Measurements from ENCODE around the gene HSPH1.
"Not testable (repeated sequence)": the region's sequence is repeated elsewhere in the genome, so short reads cannot be mapped to it uniquely, and the experiment has no call there.

Gene HSPH1

DNA sequence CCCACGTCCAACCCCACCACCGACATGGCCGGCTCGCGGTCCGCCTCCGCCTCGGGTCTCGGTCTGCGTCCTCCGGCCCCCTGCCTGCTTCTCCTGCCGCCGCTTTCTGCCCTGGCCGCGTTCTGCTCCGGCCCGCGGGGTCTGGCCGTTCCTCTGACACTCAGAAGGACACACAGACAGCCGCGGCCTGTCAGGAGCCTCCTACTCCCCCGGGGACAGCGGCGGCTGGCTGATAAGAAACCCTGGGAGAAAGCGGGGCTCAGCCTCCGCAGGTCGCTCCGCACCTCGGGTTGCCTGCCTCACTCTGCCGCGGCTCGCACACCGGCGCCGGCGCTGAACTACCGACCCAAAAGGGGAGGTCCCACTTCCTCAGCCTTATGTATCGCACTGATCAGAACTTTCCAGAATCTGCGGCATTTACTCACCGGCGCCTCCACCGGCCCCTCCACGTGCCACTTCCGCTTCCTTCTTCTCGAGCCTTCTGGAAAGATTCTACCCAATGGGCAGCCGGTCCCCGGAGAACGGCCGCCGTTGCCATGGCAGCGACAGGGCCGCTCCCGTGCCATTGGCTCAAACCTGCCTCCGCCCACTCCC lies at the start of gene HSPH1:
Gene HSPH1, minus strand, starts transcription at position 348 of the 594 bp plus-strand sequence. Its CDS starts 322 bp downstream, at position 26.
- DNase-seq = peak; percentile 99

DNA sequence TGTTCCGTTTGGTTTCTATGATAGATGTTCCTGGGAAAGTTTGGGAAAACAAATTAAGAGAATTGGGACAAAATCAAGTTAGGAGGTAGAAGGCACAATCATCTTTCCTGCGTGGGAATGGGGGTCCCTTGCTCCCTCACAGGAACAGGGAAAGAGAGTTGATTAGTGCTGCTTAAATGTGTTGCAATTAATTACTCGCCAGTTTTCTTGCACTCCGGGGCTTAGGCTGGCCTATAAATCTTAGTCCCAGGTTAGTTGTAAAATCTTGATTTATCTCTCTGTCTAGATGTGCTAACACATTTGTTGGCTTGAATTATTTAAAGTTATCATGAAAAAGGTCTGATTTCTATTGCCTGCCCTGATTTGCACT lies 48.1 kb upstream of the HSPH1 start:
- DNase-seq = no peak

DNA sequence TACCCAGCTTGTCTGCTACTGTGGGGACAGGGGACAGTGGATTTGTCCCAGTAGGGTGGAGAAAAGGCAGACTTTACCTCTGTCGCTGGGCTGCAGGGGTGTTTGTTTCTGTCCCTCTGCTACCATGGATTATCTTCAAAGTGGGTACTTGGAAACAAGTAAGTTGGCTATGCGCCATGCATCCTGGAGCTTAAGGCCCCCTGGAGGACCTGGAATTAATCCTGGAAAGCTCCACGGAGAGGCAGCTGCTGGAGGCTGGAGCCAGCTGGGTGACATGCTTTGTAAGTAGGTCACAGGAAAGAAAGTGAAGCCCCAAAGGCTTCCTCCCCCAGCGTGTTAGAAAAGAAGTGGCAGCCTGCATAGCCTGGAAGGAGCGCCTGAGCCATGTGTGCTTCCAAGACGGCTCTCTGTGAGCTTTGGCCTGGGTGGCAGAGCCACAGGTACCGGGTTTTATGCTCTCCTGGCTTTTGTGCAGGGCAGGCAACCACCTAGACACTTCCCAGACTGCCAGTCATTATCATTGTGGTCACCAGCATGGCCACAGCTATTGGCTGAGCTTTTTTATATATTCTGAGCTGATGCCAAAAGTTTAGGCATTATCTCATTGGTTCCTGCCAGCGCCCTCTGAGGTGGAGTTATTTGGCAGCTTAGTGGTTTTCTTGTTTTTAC lies 47.6 kb upstream of the HSPH1 start:
- peak in 1 of 2 donors; percentile 11 for DNase-seq

DNA sequence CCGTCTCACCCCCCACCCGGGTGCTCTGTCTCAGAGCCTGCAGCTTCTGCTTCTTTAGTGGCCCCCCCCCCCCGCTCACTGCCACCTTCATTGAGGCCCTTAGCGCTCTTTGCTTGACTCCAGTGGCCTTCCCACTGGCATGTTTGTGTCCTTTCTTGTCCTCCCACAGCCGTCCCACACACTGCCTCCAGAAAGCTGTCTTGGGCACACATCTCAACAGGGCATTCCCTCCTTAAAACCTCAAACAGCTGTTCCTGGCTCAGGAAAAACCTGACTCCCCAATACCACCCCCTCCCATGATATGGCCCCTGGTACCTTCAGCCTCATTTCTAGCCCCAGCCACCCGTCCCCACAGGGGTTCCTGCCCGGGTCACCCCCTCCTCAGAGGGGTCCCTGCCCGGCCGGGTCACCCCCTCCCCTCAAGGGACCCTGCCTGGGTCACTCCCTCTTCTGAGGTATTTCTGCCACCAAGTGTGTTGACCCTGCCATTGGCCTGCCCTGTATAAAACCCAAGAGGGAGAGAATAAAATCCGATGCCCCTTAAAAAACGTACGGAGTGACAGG lies 46.9 kb upstream of the HSPH1 start:
- no peak for DNase-seq

DNA sequence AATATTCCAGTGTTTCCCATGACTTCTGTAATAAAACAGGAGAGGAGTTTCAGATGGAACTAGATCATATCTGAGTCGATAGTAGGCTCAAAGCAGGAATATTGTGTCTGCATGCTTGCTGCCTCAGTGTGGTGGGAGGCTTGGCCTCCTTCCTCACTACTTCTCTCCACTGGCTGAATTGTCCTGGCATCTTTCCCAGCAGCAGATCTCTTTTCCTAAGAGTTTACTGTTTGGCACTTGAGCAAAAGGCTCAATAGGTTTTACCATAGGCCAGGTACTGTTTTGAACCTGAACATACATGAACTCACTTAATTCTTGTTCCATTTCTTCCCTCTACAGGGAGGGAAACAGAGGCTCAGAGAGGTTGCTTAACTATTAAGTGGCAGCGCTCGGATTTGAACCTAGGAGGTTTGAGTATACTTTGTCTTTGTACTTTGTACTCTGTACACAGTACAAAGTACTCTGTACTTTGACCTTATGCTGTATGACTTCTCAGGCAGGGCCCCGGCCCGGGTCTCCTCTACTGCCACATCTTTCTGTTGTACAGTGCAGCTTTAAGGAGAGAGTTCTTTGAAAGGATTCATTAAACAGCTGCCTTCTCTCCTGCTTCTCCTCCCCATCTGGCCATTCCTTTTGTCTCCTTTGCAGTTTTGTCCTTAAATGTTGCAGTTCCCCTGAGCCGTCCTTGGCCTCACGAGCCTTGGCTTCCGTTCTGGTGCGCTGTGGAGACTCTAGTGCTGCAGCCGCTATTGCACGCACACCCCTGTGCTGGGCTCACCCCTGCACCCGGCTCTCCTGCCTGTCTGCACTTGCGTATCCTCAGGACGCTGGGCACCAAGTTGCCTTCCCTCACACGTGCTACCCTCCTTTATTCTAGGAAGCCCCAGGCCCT lies 46.2 kb upstream of the HSPH1 start:
- DNase-seq = no peak

DNA sequence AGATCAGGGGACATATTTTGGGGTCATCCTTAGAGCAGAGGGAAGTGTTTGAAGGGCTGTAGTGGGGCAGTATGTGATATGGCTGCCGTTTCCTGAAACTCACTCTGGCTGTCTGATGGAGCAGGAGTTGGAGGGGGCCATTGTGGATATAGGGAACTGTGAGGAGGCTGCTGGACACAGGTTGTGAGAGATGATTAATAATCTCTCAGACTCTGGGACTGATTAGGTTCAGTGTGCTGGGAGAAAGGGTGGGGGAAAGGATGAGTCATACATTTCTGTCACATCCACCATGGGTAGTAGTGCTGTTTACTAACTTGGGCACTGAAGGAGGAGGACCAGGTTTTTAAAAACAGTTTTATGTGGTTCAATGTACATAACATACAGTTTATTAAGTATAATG lies 42.9 kb upstream of the HSPH1 start:
- DNase-seq = no peak

DNA sequence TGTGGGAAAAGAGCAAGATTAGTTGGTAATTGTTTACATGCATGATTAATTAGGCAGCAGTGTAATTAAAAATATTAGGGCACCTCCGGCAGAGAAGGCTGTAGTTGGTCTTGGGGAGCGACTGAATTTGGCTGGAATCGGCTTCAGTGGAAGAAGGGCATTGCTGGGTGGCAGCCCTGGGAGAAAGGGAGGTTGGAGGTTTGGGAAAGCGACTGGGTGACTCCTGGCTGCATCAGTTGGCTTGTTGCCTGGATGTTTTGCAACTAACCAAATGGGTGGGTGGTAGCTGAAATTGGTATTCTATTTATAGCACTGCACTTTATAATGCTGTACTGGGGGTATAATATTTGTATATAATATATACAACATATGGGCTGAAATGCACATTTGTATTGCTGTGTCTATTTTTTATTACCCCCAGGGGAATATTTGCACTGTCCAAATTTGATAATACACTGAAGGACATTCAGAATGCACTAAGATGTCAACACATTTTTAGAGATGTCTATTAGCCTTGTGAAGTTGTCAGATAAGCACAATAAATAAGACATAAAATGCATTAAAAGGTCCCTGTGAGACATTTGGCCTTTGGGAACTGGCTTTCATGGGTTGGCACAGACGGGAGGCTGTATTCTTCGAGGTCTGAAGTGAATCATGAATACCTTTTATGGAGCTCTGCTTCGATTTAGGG lies 39.8 kb upstream of the HSPH1 start:
- no peak for DNase-seq

DNA sequence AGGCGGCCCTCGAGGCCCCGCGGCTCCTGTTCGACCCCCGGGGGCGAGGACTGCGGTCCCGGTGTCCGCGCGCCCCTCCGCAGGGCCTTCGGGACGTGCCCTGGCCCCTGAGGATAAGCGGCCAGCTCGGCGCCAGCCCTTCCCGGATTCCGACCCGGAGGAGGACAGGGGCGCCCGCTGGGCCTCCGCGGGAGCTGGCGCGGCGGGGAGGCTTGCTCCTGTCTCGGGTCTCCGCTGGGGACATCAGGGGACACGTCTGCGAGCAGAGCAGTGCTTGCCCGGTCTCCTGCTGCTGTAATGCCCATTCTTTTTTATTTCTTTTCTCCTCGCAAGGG lies 38.9 kb upstream of the HSPH1 start:
- DNase-seq = peak; percentile 23 to 60

DNA sequence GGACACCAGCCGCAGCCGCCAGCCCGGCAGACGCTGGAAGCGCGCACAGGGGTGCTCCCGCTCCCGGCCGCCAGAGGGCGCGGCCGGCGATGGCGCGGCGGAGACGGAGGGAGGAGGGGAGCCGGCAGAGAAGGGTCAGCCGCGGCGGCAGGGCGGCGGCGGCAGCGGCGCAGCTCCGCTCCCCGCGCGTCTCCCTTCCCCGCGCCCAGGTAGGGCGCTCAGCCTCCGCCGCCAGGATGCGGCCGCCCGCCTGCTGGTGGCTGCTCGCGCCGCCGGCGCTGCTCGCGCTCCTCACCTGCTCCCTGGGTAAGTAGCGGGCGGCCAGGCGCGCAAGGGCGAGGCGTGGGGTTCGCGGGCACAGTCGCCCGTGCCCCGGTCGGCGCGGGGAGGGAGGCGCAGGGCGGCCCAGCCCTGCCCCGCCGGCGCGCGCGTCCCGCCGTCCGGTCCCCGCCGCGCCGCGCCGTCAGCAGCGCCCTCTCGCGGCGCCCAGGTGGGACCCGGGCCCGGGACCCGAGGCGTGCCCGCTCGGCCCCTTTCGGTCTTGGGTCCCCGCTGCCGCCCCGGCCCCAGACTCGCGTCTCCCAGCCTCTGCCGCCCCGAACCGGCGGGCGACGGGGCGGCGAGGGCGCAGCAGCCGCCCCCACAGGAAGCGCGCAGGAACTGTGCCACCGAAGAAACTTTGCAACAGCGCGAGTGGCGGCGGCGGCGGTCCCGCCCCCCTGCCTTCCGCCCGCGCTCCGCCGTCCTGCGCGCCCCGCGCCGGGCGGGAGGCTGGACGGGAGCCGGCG lies 38.3 kb upstream of the HSPH1 start, which contains the start of gene B3GLCT:
Gene B3GLCT, plus strand, starts transcription at position 127 of the 788 bp plus-strand sequence. Its CDS starts 110 bp downstream, at position 237.
- peak; percentile 81 to 86 for DNase-seq

DNA sequence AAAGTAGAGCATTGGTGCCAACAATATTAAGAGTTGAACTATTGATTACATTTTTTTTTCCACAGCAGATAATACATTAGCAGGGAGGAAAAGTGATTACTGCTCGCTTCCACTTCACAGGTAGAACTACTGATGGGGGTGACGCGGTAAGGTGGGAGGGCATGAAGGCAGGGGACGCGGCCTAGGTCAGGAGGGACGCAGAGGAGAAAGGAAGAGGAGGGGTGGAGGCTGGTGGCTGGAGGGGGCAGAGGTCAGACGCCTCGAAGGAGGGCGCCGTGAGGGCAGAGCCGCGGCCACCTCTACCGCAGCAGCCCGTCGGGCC lies 37.8 kb upstream of the HSPH1 start:
- DNase-seq = no peak

DNA sequence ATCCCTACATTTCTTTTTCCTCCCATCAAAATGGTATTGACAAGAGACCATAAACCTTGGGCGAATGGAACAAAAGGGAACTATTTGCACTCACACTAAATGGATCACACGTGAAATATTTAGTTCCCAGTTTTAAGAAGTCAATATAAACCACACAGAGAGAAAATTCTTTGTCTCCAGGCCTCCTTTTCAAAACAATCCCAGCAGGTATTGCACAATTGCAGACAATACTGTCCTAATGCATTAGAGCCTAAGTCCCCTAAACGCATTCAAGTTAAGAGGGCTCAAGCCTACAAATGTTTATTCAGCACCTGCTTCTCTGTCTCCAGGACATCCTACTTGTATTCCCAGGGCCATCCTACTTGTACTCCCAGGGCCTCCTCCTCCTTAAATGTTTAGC lies 36.8 kb upstream of the HSPH1 start:
- DNase-seq = no peak

DNA sequence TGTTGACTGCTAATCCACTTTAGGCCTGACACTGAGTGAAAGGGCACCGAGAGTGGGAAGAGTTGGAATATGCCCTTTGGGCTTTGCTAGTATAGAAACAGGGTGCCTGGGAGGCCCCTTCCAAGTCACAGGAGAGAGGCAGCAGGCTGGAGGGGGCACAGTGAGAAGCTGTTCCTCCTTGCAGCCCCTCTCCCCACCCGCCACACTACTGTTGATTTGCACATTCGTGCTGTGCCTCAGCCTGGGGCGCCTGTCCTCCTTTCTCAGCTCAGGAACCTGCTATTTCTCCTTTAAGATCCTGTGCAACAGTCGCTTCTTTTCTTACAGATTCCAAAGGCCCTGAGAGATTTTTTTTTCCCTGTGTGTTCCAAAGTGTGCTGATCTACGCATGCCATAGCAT lies 35.3 kb upstream of the HSPH1 start:
- DNase-seq = no peak

DNA sequence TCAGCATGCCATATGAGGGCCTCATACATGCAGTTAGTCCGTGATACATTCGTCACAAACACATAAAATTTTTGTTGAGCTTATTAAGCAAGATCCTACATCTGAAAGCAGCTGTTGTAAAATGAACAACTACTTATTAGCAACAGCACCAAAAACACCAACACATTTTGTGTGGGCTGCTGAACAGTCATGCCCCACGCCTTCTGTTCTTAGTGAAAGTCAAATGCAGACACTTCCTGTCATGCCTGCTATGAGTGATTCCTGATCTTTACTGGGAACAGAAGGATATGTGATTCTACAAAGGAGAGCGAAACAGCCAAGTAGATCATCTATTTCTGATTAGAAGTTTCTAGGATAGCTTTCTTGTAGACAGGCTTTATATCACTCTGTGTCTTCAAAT lies 33.9 kb upstream of the HSPH1 start:
- no peak for DNase-seq

DNA sequence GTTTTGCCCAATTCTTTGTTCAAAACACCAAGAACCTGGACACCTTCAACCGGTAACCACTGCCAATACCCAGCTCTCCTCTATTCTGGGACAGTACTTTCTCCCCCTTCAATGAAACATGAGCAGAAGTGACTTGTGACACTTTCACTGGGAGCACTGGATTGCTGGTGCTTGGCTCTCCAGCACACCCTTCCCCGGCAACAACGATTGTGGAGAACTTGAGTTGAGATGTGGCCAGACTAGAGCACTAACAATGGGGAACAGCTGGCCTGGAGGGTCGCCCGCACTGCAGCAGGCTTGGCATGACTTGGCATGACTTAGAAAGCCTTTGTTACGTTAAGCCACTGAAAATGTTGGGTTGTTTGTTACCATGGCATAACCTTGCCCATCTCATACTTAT lies 30.6 kb upstream of the HSPH1 start:
- DNase-seq = no peak

DNA sequence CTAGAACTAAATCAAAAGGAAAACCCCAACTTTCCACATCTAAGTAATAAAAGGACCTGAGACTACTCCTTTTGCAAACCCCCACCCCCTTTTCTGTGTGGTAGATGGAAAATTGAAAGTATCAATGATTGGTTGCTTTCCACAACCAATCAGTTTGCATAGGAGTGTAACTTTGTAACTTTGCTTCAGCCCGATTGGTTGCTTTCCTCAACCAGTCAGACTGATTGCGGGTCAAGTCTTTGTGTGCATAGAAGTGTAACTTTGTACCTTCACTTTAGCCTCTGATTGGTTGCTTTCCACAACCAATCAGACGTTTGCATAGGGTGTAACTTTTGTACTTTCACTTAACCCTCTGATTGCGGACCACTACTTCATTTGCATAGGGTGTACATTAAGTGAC lies 30.0 kb upstream of the HSPH1 start:
- no peak for DNase-seq

DNA sequence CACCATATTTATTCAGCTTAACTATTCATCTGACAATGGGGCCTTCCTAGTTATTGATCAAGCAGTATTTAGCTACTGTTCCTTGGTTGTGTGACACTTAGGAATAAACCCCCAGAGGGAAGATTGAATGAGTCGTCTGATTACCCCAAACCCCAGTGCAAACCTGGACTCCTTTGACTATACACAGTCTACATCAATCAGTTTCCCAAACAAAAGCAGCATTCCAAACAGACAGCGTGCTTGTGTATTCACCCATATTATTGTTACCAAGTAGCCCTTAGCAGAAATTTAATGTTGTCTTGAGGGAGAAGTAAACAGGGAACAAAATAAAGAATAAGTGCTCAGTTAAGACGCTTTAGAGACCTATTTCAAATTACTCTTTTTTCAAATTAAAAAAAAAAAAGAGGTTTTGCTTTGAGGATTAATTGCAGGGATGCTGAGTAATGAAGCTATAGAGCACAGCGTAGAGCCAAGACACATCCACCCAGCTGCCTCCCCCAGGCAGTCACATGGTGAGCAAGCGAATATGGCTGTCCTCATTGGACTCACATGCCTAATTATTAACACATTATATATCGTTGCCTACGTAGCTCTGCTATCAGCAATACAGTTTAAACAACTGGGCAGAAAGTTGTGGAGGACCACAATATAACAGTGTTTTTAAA lies 23.4 kb upstream of the HSPH1 start:
- DNase-seq = no peak

DNA sequence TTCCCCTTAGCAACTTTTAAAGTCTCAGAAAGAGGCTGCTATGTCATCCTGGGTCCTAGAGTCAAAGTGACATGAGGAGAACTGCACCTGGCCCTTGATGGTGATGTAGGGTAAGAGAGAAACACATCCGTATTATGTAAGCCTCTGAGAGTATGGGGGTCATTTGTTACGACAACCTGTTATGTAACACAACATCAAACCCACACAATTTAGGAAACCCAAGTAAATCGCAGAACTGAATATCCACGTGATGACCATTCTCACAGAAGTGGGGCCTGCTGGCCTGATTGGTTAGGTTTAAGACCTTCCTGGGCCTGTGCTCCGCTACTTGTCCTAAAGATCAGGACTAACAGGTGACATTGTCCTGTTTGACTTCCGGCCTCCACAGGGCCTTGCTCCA lies 22.7 kb upstream of the HSPH1 start:
- no peak for DNase-seq

DNA sequence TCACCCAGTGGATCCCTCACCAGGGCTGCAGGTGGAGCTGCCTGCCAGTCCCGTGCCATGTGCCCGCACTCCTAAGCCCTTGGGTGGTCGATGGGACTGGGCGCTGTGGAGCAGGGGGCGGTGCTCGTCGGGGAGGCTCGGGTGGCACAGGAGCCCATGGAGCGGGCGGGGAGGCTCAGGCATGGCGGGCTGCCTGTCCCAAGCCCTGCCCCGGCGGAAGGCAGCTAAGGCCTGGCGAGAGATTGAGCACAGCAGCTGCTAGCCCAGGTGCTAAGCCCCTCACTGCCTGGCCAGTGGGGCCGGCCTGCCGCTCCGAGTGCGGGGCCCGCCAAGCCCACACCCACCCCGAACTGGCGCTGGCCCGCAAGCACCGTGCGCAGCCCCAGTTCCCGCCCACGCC lies 21.3 kb upstream of the HSPH1 start:
- no peak for DNase-seq

DNA sequence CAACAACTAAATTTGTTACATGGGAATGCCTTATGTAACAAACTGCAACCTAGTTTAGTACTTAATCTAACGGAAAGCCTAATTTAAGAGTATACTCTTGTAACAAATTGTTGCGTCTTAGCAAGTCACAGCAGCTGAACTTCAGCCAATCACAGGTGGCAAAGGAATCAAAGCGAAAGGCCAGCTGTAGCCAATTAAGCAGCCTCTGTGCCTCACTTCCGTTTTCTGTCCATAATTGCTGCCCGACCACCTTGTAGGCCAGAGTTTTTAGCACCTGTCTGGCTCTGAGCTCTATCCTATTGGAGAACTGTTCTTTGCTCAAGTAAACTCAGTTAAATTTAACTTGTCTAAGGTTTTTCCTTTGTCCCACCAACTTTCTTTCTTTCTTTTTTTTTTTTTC lies 18.1 kb upstream of the HSPH1 start:
- no peak for DNase-seq

DNA sequence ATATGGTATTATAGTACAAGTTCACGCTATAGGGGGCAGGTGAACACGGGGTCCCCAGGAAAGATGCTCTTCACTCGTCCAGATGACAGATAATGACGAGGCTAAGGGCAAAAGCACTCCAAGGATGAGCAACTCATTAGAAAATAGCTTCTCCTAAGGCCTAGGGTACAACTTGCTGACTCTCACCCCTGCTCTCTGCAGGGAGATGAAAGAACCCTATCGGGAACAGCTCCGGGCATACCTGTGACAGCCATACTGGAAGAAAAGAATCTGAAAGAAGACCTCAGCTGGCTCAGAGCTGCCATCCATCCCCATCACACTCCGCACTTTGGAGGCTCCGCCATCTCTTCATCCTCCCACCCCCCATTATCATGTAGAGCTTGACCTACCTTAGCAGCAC lies 17.5 kb upstream of the HSPH1 start:
- DNase-seq = no peak

DNA sequence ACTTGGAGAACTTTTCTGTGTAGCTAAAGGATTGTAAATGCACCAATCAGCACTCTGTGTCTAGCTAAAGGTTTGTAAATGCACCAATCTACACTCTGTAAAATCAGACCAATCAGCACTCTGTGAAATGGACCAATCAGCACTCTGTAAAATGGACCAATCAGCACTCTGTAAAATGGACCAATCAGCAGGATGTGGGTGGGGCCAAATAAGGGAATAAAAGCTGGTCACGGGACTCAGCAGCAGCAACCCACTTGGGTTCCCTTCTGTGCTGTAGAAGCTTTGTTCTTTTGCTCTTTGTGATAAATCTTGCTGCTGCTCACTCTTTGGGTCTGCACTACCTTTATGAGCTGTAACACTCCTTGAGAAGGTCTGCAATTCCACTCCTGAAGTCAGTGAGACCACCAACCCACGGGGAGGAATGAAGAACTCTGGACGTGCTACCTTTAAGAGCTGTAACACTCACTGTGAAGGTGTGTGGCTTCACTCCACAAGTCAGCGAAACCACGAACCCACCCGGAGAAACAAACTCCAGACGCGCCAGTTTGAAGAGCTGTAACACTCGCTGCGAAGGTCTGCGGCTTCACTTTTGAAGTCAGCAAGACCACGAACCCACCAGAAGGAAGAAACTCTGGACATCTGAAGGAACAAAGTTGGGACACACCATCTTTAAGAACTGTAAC lies 16.2 kb upstream of the HSPH1 start:
- not testable (repeated sequence) for DNase-seq

Data from CD4-positive, alpha-beta T cell treated with Interferon alpha-2 for 1 hour (primary cell).